CD14-positive monocyte (primary cell): ENCODE data around the gene VMAC. TPM values are rescaled to one million over a fixed set of nuclear protein-coding genes. Genes with fewer than 3 reads are reported as not detected.

Experiments used
- DNase-seq, 3 donors: peaks; one replicate each; pipeline ENCODE4 v3.0.0-alpha.2; 2011 to 2022
- H2AFZ ChIP-seq: 2 replicates; pipeline ENCODE4 v1.6.0; 2012; ENCODE audit warnings: mild to moderate bottlenecking, low read depth, low read length, inconsistent platforms; ENCODE audit not compliant: insufficient read depth, poor library complexity, severe bottlenecking
- H3K27ac ChIP-seq, 2 donors: 1 replicate in 1 of 2; 2 replicates in 1 of 2; pipeline ENCODE4 v1.5.1; 2012 to 2013; ENCODE audit warnings: low read length in 2 of 2, control low read depth in 1 of 2, inconsistent platforms in 1 of 2, low read depth in 1 of 2, mild to moderate bottlenecking in 1 of 2
- H3K27me3 ChIP-seq, 2 donors: one replicate each; pipeline versions ENCODE4 v1.6.0 to v1.6.1; 2011 to 2013; ENCODE audit warnings: low read length in 2 of 2; ENCODE audit not compliant: control insufficient read depth in 2 of 2, insufficient read depth in 2 of 2
- H3K36me3 ChIP-seq, 2 donors: replicated peaks in 1 of 2; 1 replicate in 1 of 2; 2 replicates in 1 of 2; pipeline versions ENCODE4 v1.5.1 to v1.6.1; 2012 to 2013; ENCODE audit warnings: low read length in 2 of 2, control low read depth in 1 of 2, inconsistent platforms in 1 of 2, mild to moderate bottlenecking in 1 of 2; ENCODE audit not compliant: insufficient read depth in 2 of 2, control insufficient read depth in 1 of 2
- H3K4me1 ChIP-seq, 2 donors: 1 replicate in 1 of 2; 2 replicates in 1 of 2; pipeline versions ENCODE4 v1.5.1 to v1.6.1; 2012 to 2013; ENCODE audit warnings: low read length in 2 of 2, control low read depth in 1 of 2, inconsistent platforms in 1 of 2, mild to moderate bottlenecking in 1 of 2, moderate library complexity in 1 of 2; ENCODE audit not compliant: insufficient read depth in 2 of 2, control insufficient read depth in 1 of 2
- H3K4me2 ChIP-seq: replicated peaks from 2 replicates; pipeline ENCODE3; 2012; ENCODE audit warnings: low read length, moderate library complexity, mild to moderate bottlenecking; ENCODE audit not compliant: poor library complexity, severe bottlenecking; ENCODE audit errors: extremely low read depth
- H3K4me3 ChIP-seq, 3 experiments: fragments of 200-600 bp in 1 of 3; sonication (generic) in 1 of 3; replicated peaks in 1 of 3; 1 replicate in 2 of 3; 2 replicates in 1 of 3; pipeline ENCODE4 v1.5.1; 2011 to 2013; ENCODE audit warnings: low read length in 3 of 3, mild to moderate bottlenecking in 3 of 3, control low read depth in 2 of 3, low read depth in 2 of 3, inconsistent platforms in 1 of 3, moderate library complexity in 1 of 3
- H3K79me2 ChIP-seq: 2 replicates; pipeline ENCODE4 v1.6.0; 2012; ENCODE audit warnings: mild to moderate bottlenecking, control low read depth, inconsistent platforms, low read length, moderate library complexity; ENCODE audit not compliant: insufficient read depth
- H3K9ac ChIP-seq: 2 replicates; pipeline ENCODE4 v1.6.0; 2017; ENCODE audit warnings: low read length, mild to moderate bottlenecking; ENCODE audit not compliant: insufficient read depth, poor library complexity, severe bottlenecking
- H3K9me3 ChIP-seq, 2 donors: replicated peaks in 1 of 2; 1 replicate in 1 of 2; 2 replicates in 1 of 2; pipeline versions ENCODE4 v1.5.1 to v1.6.1; 2012 to 2013; ENCODE audit warnings: low read length in 2 of 2, control low read depth in 1 of 2; ENCODE audit not compliant: control insufficient read depth in 1 of 2, insufficient read depth in 1 of 2
- H4K20me1 ChIP-seq: 2 replicates; pipeline ENCODE4 v1.6.0; 2012; ENCODE audit warnings: mild to moderate bottlenecking, low read length, control low read depth, moderate library complexity; ENCODE audit not compliant: insufficient read depth
- H3K27ac Mint-ChIP-seq, 7 donors: one replicate each; pipeline ENCODE4 v1.8.0; 2020; ENCODE audit warnings: mild to moderate bottlenecking in 7 of 7, mixed read lengths in 7 of 7, moderate library complexity in 6 of 7, inconsistent platforms in 2 of 7
- H3K27me3 Mint-ChIP-seq, 3 donors: one replicate each; pipeline ENCODE4 v1.8.0; 2021 to 2022; ENCODE audit warnings: low read depth in 3 of 3, mild to moderate bottlenecking in 3 of 3, mixed read lengths in 3 of 3, moderate library complexity in 3 of 3, inconsistent platforms in 1 of 3
- H3K36me3 Mint-ChIP-seq, 2 donors: one replicate each; pipeline ENCODE4 v1.8.0; 2020; ENCODE audit warnings: mixed read lengths in 2 of 2, inconsistent platforms in 1 of 2, mild to moderate bottlenecking in 1 of 2
- H3K4me1 Mint-ChIP-seq: one replicate; pipeline ENCODE4 v1.8.0; 2020; ENCODE audit warnings: mild to moderate bottlenecking, mixed read lengths
- H3K4me3 Mint-ChIP-seq, 2 donors: one replicate each; pipeline ENCODE4 v1.8.0; 2020; ENCODE audit warnings: mild to moderate bottlenecking in 2 of 2, mixed read lengths in 2 of 2, moderate library complexity in 1 of 2
- H3K9me3 Mint-ChIP-seq, 7 donors: one replicate each; pipeline ENCODE4 v1.8.0; 2020 to 2022; ENCODE audit warnings: mixed read lengths in 7 of 7, mild to moderate bottlenecking in 6 of 7, moderate library complexity in 6 of 7, inconsistent platforms in 2 of 7
- WGBS: methylation state at CpG from one replicate; pipeline ENCODE4 v1.1.5; 2013; ENCODE audit warnings: missing lambda C conversion rate; ENCODE audit not compliant: insufficient coverage; 5-methylcytosine and 5-hydroxymethylcytosine counted together
- intact Hi-C, 2 donors: fragments of 100-400 bp; cut with micrococcal nuclease; formaldehyde crosslinking; loops; one replicate each; pipeline versions ENCODE4 v1.15.0 to v1.15.1; 2023
- polyA plus RNA-seq, 3 donors: library from polyadenylated mRNA; depleted of rRNA in 1 of 3; unstranded in 2 of 3; stranded (reverse) in 1 of 3; fragments of 300-500 nt in 2 of 3; fragments of >200 nt in 1 of 3; fragmentation: Illumina TruSeq in 2 of 3; gene quantifications; 1 replicate in 2 of 3; 2 replicates in 1 of 3; pipeline ENCODE4 v1.2.3, GENCODE V29; 2012 to 2021
- TF ChIP-seq, protein P1 (sequence below): fragments of 200-600 bp; IDR thresholded peaks from one replicate; pipeline ENCODE4 v1.8.0; 2022; ENCODE audit warnings: antibody characterized with exemption, mild to moderate bottlenecking

VMAC gene
- polyA plus RNA-seq, 3 donors = 3.1 to 13.0 (median 4.3) TPM

GRCh38 chr19:5927441-5927821 lies 22.8 kb downstream of the VMAC start:
- H3K27ac Mint-ChIP-seq = peak overlapping the region in 1 of 7 donors; percentile 40
- Histone ChIP-seq H4K20me1 (no peaks in the 10 kb centered on the region), H3K27me3 (no peaks in the 10 kb centered on the region), H3K9ac (no peak overlapping the region), H3K9me3 (no peaks in the 10 kb centered on the region), H3K4me3 (no peak overlapping the region), H3K36me3 (peaks cover 95 to 99% of the 10 kb centered on the region in 2 donors), H3K27ac (no peak overlapping the region), H2AFZ (no peak overlapping the region), H3K4me1 (no peaks in the 10 kb centered on the region), H3K4me2 (no peak overlapping the region), H3K79me2 (no peaks in the 10 kb centered on the region)
- no peaks in the 10 kb centered on the region for H3K9me3 Mint-ChIP-seq
- H3K4me1 Mint-ChIP-seq = no peaks in the 10 kb centered on the region
- no peaks in the 10 kb centered on the region for H3K27me3 Mint-ChIP-seq
- H3K4me3 Mint-ChIP-seq = no peak overlapping the region
- WGBS = 88% methylated on average over 8 of the region's 8 CpGs
- peaks cover 93 to 99% of the 10 kb centered on the region in 2 donors for H3K36me3 Mint-ChIP-seq
- intact Hi-C loops = no loop called here
- DNase-seq = no peak
- TF ChIP-seq, protein P1, sequence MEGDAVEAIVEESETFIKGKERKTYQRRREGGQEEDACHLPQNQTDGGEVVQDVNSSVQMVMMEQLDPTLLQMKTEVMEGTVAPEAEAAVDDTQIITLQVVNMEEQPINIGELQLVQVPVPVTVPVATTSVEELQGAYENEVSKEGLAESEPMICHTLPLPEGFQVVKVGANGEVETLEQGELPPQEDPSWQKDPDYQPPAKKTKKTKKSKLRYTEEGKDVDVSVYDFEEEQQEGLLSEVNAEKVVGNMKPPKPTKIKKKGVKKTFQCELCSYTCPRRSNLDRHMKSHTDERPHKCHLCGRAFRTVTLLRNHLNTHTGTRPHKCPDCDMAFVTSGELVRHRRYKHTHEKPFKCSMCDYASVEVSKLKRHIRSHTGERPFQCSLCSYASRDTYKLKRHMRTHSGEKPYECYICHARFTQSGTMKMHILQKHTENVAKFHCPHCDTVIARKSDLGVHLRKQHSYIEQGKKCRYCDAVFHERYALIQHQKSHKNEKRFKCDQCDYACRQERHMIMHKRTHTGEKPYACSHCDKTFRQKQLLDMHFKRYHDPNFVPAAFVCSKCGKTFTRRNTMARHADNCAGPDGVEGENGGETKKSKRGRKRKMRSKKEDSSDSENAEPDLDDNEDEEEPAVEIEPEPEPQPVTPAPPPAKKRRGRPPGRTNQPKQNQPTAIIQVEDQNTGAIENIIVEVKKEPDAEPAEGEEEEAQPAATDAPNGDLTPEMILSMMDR = no peak

DNA sequence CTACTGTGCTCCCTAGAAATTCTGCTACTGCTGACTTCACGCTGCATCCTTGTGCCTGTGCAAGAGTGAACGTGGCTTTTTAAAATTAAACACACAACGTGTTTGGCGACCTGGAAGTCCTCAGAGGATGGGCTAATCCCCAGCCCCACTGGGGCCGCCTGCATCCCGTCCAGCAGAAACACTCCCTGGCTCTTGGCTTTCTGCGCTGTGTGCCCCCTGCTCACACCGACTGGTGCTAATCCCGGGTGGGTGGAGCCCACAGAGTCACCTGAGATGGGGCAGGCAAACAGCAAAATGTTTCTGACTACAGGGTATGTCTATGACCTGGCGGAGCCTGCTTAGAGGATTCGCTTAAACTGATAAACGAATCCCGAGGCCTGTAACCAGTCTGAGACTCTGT lies 24.5 kb downstream of the VMAC start:
- Mint-ChIP-seq H3K4me1 (no peaks in the 10 kb centered on the region), H3K4me3 (no peak overlapping the region), H3K36me3 (peaks cover 86 to 97% of the 10 kb centered on the region in 2 donors), H3K27ac (peak overlapping the region in 3 of 7 donors; percentile 20 to 48 (median 44)), H3K9me3 (no peaks in the 10 kb centered on the region), H3K27me3 (no peaks in the 10 kb centered on the region)
- Histone ChIP-seq H3K4me3 (no peak overlapping the region), H3K9ac (no peak overlapping the region), H3K4me2 (no peak overlapping the region), H3K9me3 (no peaks in the 10 kb centered on the region), H3K27ac (no peak overlapping the region), H2AFZ (no peak overlapping the region), H3K4me1 (no peaks in the 10 kb centered on the region), H3K27me3 (no peaks in the 10 kb centered on the region), H3K79me2 (no peaks in the 10 kb centered on the region), H4K20me1 (peaks cover 13% of the 10 kb centered on the region), H3K36me3 (peaks cover 97 to 99% of the 10 kb centered on the region in 2 donors)
- TF ChIP-seq, protein P1 = no peak
- 92% methylated on average over 9 of the region's 13 CpGs for WGBS
- intact Hi-C loops = no loop called here
- DNase-seq = no peak
